ENCODE data around the gene ARHGAP26. TPM values are rescaled to one million over a fixed set of nuclear protein-coding genes. Genes with fewer than 3 reads are reported as not detected.
A peak's percentile ranks its signal among the peaks of the same experiment; 100 is the strongest.

ARHGAP26 gene
- total RNA-seq, 1 experiment from 2014 or later = 54.3 TPM

- DNase-seq (ENCODE audit: unreplicated experiment) = no peak
- BruUV-seq (replicated peaks) = no TSS peak
- Mint-ChIP-seq H3K36me3 (ENCODE audit: insufficient read depth, unreplicated experiment) (no peaks in the 10 kb centered on the region), H3K27ac (ENCODE audit: low read depth, unreplicated experiment) (no peak overlapping the region), H3K27me3 (ENCODE audit: insufficient read depth, unreplicated experiment) (no peaks in the 10 kb centered on the region), H3K9me3 (ENCODE audit: unreplicated experiment) (no peaks in the 10 kb centered on the region), H3K4me3 (ENCODE audit: unreplicated experiment) (no peak overlapping the region), H3K4me1 (ENCODE audit: insufficient read depth, unreplicated experiment) (peaks cover 5% of the 10 kb centered on the region)
- intact Hi-C loops (cut with micrococcal nuclease) = no loop called here
- ChIA-PET POLR2A (interaction anchor here (0.5 to 2.1 kb wide), 3 partner anchors 9 to 871 kb away, joined by 3 to 7 read pairs (median 6); no protein-coding TSS in a partner anchor), CTCF (interaction anchor here (1.0 to 2.9 kb wide), 6 partner anchors 14 to 124 kb away, joined by 3 to 13 read pairs (median 4); no protein-coding TSS in a partner anchor)
- TF ChIP-seq CTCF (IDR thresholded peaks at IDR 0.05; ENCODE audit: unreplicated experiment) = no peak
These were observed 67.0 kb downstream of the ARHGAP26 start for GRCh38 chr5:142837081-142837725.

GRCh38 chr5:142838845-142839244 is 68.7 kb downstream of the ARHGAP26 start:
- Mint-ChIP-seq H3K27ac (ENCODE audit: low read depth, unreplicated experiment) (no peak overlapping the region), H3K9me3 (ENCODE audit: unreplicated experiment) (no peaks in the 10 kb centered on the region), H3K4me3 (ENCODE audit: unreplicated experiment) (no peak overlapping the region), H3K36me3 (ENCODE audit: insufficient read depth, unreplicated experiment) (no peaks in the 10 kb centered on the region), H3K27me3 (ENCODE audit: insufficient read depth, unreplicated experiment) (no peaks in the 10 kb centered on the region), H3K4me1 (ENCODE audit: insufficient read depth, unreplicated experiment) (peaks cover 5% of the 10 kb centered on the region)
- no peak for TF ChIP-seq CTCF (IDR thresholded peaks at IDR 0.05; ENCODE audit: unreplicated experiment)
- CTCF ChIA-PET = interaction anchor here (0.7 to 2.9 kb wide), 8 partner anchors 12 to 126 kb away, joined by 3 to 13 read pairs (median 3); no protein-coding TSS in a partner anchor
- POLR2A ChIA-PET = interaction anchor here (0.6 to 2.4 kb wide), 4 partner anchors 9 to 94 kb away, joined by 3 to 11 read pairs (median 6); no protein-coding TSS in a partner anchor
- BruUV-seq (replicated peaks) = no TSS peak
- intact Hi-C loops (cut with micrococcal nuclease) = no loop called here
- no peak for DNase-seq (ENCODE audit: unreplicated experiment)

- Mint-ChIP-seq H3K4me3 (ENCODE audit: unreplicated experiment) (no peak overlapping the region), H3K4me1 (ENCODE audit: insufficient read depth, unreplicated experiment) (peaks cover 5% of the 10 kb centered on the region), H3K36me3 (ENCODE audit: insufficient read depth, unreplicated experiment) (no peaks in the 10 kb centered on the region), H3K27me3 (ENCODE audit: insufficient read depth, unreplicated experiment) (no peaks in the 10 kb centered on the region), H3K27ac (ENCODE audit: low read depth, unreplicated experiment) (no peak overlapping the region), H3K9me3 (ENCODE audit: unreplicated experiment) (no peaks in the 10 kb centered on the region)
- BruUV-seq (replicated peaks) = no TSS peak
- POLR2A ChIA-PET = interaction anchor here (0.7 to 2.4 kb wide), 2 partner anchors 10 to 13 kb away, joined by 3 to 11 read pairs; no protein-coding TSS in a partner anchor
- TF ChIP-seq CTCF (IDR thresholded peaks at IDR 0.05; ENCODE audit: unreplicated experiment) = no peak
- CTCF ChIA-PET = interaction anchor here (0.6 to 2.9 kb wide), 8 partner anchors 11 to 127 kb away, joined by 3 to 13 read pairs (median 4); no protein-coding TSS in a partner anchor
- intact Hi-C loops (cut with micrococcal nuclease) = no loop called here
- DNase-seq (ENCODE audit: unreplicated experiment) = peak; percentile 50
These were observed 69.7 kb downstream of the ARHGAP26 start for GRCh38 chr5:142839711-142840346.

- ChIA-PET CTCF (no interaction called here), POLR2A (no interaction called here)
- Mint-ChIP-seq H3K27ac (ENCODE audit: low read depth, unreplicated experiment) (no peak overlapping the region), H3K27me3 (ENCODE audit: insufficient read depth, unreplicated experiment) (no peaks in the 10 kb centered on the region), H3K9me3 (ENCODE audit: unreplicated experiment) (no peaks in the 10 kb centered on the region), H3K4me3 (ENCODE audit: unreplicated experiment) (no peak overlapping the region), H3K4me1 (ENCODE audit: insufficient read depth, unreplicated experiment) (peaks cover 6% of the 10 kb centered on the region), H3K36me3 (ENCODE audit: insufficient read depth, unreplicated experiment) (no peaks in the 10 kb centered on the region)
- intact Hi-C loops (cut with micrococcal nuclease) = no loop called here
- no peak for DNase-seq (ENCODE audit: unreplicated experiment)
- BruUV-seq (replicated peaks) = no TSS peak
- no peak for TF ChIP-seq CTCF (IDR thresholded peaks at IDR 0.05; ENCODE audit: unreplicated experiment)
These were observed 70.4 kb downstream of the ARHGAP26 start for GRCh38 chr5:142840575-142840974.

All from MCF 10A (cell line).